A172 (cell line): ENCODE data around the gene DNM3. TPM values are rescaled to one million over a fixed set of nuclear protein-coding genes. Genes with fewer than 3 reads are reported as not detected.

ENCODE experiments used
- DNase-seq: peaks from one replicate; pipeline ENCODE4 v3.0.0-alpha.2; 2015; ENCODE audit warnings: low spot score
- total RNA-seq: library from RNA; depleted of rRNA; stranded (reverse); fragments of >200 nt; shearing (Covaris generic); gene quantifications from 2 replicates; pipeline ENCODE4 v1.2.3, GENCODE V29; 2014

Gene DNM3
- total RNA-seq, 1 experiment from 2014 or later, result 0.90 TPM

DNA sequence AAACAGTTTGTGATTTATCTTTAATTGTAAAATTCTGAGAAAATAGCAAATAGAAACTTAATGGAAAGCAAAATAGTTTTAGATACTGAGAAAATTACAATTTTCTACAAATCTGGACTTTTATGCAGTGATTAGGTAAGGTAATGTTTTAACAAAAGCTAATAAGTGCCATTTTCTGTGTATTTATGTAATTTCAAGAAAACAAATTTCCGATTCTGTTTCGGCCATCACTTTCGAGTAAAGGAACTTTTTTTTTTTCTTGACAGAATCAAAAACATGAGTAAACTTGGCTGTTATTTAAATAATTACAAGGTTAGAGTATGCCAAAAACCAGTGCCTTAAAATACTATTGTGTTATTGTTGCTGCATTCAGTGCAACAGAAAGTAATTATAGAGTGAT lies 298.8 kb downstream of the DNM3 start:
- DNase-seq, result no peak

DNA sequence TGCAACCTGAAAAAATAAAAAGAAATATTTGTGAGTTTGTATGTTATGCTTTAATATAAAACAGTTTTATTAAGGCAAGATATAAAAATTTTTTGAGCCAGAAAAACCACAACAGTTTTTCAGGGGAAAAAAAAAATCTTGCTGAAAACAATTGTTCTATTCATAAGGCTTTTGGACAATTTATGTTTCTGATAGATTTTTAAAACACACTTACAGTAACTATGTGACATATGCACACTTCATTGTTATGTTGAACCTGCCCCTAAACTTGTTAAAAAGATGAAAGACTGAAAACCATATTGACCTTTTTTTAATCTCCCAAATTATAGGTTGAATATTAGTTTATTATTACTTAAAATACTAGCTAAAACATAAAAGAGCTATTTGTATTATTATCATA lies 299.3 kb downstream of the DNM3 start:
- DNase-seq, result no peak

DNA sequence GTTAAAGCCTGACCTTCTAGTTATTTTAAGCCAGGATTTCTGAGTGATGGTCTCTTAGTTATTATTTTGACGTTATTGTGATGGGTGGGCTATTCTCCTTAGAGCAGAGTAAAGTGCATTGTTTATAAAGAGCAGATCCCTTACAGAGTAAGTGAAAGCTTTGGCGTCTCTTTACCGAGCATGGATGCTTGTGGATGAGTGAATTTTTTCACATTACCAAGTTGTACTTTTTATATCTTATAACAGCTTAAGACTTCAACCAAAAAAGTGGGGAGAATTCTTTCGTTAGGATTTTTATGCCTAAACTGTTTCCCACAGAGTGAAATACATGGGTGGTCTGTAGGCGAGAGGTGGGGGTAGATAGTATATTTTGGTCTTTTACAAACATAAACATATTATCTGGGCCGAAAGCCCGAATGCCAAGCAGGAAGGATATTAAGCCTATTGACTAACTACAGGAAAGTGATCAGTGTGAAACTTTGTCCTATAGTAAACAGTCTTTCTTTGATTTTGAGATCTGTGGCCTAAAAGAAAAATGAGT lies 300.1 kb downstream of the DNM3 start:
- peak; percentile 25 for DNase-seq

DNA sequence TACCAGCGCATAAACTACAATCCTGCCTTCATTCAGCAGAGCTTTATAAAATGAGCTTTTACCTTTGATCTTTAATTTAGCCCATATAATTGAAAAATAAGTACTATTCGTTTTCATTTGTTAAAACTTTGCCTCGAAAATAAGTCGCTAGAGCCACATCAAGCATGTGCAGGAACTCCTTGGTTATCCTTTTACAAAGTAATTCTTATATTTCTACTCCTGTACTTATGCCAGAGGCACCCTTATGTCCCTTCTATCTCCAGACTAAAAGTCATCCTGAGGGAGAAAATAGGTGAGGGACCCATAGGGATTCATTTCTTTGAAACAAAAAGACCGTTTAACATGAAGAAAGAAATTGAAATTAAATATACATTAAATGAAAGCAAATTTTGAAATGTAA lies 301.0 kb downstream of the DNM3 start:
- no peak for DNase-seq

DNA sequence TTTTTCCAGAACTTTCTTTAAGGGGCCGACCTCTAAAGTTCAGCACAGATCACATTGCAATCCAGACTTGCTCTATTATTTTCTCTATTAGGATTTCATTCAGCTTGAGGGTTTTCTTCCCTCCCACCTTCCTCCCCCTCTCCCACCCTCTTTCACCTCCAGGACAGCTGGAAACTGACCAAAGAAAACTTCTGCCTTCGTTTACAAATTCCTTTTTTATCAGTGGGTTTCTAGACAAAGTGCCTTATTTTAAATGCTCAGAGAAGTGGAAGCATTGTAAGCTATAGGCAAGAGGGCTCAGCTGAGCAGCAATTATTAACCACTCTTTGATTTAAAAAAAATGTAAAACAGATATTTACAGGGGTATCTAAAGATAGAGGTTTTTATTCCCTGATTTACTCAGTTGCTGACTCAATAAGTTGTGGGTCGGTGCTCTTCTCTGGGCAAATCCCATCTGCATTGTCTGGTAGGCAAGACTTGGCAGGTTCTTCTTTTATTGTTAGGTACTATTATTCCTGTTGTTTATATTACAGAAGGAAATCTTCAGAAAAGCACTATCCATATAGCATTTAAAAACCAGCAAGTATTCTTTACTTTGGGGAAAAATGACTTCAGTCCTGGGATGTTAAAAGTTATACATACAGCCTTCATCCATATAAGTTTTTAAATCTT lies 302.2 kb downstream of the DNM3 start:
- peak; percentile 27 for DNase-seq

DNA sequence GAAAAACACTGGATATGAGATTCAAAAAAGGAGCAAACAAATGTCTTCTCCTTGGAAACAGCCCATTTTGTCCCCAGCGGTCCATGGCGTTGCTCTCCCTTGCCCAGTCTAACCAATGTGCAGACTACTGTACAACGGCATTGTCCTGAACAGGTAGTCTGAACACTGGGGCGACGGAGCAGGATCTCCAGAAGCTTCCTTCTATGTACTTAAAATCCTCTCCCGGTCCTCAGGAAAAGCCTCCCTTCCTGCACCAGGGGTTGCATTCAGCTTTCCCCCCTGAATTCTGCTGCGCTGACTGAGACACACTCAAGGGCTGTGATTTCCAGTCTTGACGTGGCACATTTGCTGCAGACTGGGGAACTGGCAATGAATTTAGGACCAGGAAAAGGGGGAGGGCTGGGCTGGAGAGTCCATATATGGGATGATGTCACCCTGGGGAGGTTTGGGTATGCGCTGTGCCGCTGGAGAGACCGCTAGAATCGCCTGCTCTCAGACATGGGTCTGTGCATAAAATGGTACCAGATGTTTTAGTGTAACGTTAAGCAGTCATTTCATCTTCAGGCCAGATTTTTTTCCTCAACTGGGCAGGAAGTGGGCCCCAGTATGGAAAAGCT lies 303.3 kb downstream of the DNM3 start:
- DNase-seq, result peak; percentile 70

DNA sequence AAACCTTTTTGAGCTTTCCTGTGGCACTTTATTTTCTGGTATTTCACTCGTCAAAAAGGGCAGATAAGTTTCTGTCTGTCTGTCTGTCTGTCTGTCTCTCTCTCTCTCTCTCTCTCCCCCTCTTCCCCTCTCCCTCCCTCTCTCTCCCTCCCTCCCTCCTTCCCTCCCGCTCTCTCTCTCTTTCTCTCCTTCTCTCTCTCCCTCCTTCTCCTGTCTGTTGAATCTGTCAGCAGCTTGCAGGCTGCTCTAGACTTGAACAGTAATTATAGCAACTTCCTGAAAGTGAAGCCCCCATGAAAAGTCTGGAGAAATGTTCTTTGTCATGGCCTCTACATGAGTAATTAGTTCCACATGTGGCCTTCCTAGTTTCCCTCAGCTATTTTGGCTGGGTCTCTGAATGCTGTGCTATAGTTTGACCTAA lies 303.9 kb downstream of the DNM3 start:
- DNase-seq, result peak; percentile 35

DNA sequence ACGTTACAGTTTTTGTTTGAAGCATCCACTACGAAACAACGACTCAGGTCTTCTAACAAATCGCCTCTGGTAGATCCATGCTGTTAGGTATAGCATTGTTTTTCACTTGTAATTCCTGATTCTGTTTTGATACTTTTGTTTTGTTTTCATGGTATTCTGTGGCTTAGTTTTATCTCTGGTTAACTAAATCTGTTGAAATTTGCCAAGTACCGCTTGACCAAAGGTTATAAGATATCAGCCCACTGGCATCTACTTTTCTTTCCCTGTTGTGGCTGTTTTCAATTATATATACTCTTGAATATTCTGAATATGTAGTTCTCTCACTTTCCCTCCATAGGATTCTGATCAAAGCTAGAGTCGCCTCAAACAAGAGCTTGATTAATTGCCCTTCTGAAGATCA lies 304.4 kb downstream of the DNM3 start:
- no peak for DNase-seq

DNA sequence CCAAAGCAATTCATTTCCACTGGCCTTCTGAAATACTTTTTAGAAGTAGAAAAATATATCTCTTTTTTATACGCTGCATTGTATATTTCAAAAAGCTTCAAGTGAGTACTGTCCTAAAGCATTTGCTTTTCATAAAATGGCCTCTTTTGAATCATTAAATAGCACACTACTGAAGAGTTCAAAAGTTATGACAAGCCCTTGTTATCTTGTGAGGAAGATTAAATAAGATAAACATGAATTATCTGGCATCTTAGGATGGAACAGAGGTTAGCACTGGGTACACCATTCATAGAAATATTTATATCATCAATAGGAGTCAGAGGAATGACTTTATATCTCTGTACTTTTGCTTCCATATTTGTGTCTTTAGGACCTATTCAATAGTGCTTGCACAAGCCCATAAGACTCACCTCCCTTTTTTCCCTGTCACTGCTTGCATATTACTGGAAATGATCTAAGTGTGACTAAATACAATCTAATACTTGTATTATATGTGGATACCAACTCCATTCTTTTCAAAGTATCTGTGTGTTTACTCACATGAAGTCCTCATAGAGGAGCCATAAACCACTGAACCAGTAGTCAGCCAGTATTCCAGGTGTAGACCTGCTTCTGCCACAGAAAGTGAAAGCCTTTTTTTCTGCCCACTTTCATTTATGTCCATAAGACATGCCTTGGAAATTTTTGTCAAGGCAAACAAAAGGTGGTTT lies 305.0 kb downstream of the DNM3 start:
- DNase-seq, result no peak

DNA sequence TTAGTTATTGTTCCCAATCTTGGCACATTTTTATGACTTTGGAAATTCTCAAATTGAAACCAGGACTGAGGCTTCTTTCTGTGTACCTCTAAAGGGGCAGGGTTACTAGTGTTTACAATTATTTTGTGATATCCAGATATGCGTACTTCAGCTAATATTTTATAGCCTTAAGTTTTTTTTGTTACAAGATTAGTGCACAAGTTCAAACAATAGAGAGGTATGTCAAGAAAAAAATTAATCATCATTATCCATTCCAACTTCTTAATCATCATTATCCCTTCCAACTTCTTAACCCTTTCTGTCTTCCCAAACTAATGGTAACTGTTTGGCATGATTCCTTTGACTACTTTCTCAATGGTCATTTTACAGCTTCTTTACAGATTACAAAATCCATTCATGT lies 306.2 kb downstream of the DNM3 start:
- no peak for DNase-seq

DNA sequence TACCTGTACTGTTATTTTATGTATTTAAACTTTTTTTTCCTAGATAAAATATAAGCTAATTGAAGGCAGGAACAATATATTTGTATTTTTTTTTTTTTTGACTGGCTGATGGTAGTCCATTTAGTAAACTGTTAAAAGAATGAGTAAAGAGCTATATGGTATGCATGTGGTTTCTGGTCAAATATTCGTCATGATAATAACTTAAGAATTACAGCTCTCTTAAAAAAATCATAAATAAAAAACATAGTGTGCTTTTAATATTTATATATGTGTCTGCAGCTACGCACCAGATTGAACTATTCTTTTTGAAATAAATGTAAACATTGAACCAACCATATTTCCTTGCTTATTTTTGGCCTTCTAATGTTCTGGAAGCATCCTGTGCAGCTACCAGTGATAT lies 306.9 kb downstream of the DNM3 start:
- DNase-seq, result no peak

DNA sequence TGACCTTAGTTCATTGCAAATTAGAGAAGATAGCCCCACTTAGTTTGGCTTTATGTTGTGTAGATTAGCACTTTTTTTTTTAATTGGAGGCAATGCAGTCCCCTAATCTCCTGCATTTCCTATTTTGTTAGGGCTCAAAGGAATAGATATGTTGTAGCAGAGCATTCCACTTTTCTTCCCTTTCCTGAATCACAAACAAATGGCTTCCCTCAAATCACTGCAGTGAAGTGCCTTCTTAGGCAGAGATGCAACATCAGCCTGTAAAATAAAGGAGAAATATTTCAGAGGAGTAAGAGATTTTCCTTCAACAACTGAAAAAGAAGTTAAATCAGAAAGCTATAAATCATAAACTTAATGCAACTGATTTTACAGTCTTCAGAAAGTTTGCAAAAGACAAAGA lies 307.4 kb downstream of the DNM3 start:
- no peak for DNase-seq

DNA sequence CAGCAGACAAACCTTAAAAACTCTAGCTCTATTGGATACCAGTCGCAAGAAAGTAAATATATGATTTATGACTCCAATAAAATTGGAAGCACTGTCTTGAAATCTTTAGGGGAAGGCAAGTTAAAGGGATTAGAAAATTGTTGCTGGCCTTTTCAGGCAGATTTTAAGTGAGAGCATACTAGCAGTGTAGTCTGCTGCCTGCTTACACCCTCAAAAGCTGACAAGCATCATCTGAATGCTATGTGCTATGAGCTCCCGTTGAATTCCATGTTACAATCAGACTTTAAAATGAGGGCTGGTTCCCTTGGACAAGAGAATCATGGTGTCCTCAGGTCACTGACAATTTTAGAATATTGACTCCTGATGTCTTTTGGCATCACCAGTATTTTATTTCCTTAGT lies 308.0 kb downstream of the DNM3 start:
- DNase-seq, result no peak

DNA sequence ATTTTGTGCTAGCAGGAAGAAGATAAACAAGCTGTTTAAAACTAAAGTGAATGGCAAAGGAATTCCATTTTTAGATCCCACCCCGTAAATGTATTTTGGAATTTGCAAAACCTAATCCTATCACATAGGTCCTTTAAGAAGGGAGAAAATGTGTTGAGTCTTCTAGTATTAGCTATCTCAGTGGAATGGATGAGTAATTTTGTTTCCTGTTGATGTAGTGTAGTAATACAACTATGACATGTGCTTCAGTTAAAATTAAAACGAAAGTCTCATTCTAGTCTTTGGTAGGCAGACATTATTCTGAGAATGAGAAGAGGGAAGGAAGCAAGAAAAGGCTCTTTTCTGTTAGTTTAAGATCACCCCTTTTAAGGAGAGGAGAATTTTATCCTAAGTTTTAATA lies 313.3 kb downstream of the DNM3 start:
- DNase-seq, result peak; percentile 84

DNA sequence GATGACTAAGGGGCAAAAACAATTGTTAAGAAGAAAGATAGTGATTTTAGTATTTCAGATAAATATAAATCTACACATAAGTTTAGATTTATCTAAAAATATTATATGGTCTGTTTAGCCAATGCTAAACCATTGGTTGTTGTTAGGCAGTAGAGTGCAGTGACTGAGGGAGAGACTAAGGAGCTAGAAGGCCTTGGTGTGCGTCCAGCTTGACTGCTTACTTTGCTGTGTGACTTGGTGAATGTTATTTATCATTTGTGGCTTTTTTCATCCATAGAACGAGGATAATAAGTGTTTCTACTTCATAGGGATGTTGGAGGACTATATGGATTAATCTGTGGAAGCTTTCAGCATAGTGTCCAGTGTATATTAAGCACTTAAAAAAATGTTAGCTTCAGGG lies 314.5 kb downstream of the DNM3 start:
- no peak for DNase-seq

DNA sequence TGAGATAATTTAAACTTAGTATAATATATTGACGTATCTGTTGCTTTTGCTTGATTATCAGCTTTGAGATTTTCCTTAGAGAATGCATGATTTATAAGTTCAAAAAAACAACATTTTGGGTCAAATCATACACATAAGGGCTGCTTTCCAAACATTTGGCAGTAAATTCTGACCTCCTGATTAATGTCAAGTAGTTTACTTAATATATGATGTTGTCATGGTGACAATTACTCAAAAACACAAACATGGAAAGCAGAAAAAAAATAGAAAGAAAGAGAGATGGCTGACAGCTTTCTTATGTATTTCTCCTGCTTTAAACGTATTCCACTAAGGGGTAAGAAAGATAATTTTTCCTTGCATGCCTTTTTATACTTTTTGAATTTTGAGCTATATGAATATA lies 320.9 kb downstream of the DNM3 start:
- DNase-seq, result no peak

DNA sequence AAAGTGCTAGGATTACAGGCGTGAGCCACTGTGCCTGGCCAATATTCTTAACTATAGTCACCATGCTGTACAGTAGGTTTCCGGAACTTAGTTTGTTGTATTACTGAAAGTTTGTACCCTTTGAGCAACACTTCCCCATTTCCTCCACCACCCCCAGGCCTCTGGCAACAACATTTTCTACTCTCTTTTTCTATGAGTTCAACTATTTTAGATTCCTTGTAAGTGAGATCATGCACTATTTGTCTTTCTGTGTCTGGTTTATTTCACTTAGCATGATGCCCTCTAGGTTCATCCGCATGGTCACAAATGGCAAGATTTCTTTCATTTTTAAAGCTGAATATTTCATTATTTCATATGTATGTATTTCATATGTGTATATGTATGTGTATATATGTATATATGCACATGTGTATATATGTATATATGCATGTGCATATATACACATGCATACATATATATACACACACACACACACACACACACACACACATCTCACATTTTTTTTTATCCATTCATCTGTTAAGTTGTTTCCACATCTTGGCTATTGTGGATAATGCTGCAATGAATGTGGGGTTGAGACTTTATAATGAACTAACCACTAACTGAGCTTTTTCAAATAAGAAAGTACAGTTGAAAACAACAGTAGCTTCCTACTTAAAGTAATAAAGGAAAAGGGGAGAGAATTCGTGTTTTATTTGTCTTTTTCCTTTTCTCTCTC lies 322.4 kb downstream of the DNM3 start:
- DNase-seq, result peak; percentile 30

DNA sequence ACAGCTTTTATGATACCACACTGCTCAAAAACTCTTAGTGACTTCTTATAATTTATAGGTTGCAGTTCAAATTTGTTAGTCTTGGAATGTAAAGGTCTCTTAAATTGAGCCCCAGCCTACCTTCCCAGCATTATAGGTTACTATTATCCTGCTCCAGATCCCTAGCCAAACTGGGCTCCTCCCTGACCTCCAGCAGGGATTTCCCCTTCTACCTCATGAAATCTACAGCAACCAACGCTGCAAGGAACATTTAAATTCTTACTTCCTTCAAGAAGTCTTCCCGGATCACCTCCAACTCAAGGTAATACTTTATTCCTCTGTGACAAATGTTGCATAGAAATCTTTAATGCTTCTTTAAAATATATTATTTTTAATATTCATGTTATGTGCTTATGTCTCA lies 324.1 kb downstream of the DNM3 start:
- DNase-seq, result no peak

DNA sequence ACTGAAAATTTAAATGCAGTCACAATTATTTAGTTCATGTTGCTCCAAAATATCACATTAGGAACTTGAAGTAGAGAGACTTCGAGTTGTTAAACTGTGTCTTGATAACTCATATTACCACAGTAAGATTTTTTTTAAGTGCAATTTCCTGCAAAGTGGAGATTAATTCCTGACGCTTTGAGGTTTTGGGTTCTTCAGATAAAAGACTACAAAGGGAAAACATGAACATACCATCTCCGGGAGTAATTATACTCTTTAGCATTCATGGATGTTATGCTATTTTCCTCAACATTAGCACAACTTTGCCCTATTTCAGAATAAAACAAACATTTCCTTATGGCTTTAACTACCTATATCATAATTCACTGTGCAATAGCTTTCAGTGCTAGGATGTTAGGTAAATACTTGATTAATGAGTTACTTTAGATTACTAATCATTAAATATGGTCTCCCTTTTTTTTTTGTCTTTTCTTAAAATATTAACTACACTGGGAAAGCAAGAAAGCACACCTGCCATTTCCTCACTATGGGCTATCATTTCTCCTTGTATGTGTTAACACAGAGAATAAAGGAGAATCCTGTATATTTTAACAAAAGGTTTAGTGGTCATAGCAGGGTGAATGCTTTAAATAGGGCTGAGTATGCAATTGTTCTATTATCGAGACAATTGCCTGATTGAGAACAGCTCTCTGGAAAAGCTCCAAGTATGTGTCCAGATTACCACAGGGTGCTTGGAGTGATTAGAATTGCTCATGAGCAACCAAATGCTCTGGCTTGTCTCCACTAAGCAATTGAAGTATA lies 326.7 kb downstream of the DNM3 start:
- peak; percentile 57 for DNase-seq

DNA sequence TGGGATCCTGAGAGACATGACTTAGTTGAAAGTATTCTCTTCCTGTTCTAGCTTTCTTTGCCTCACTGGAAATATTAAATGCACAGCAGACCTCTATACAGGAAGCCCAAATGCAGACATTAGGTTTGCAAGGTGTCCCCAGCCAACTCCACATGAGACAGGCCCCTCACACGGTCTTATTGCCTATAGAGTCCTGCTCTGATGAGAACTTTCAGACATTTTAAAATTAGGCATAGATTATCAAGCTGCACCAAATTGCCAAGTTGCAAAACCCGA lies 327.2 kb downstream of the DNM3 start:
- DNase-seq, result no peak

DNA sequence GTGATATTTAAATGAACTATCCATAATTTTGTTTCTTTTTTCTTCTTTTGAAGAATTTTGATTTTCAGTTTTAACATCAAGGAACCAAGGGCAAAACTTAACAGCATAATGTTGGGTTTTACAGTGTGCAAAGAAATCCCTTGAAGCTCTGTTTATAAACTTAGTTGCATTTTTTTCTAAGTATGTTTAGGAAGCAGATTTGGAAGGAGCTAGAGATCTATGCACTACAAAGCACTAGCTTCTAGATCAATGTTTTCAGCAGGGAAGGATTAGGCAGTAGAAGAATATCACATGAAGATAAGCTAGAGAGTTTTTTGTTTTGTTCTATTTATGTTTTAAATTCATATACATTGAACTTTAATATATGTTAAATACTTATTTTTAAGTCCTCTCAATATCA lies 328.5 kb downstream of the DNM3 start:
- DNase-seq, result no peak

DNA sequence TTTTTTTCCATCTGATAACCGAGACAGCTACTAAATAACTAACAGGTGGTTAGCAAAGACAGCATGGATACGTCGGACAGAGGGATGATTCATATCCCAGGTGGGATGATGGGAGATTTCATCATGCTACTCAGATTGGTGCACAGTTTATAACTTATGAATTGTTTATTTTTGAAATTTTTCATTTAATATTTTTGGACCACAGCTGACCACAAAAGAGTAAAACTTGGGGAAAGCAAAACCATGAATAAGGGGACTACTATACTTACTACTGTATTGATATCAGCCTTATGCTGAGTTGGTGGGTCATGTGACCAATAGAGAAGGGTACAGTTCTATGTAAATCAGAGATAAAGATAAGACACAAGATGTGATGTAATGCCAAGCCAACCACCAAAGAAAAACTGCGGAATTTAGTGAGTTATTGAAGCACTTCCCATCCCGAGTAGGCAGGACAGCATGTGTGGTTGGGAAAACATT lies 331.1 kb downstream of the DNM3 start:
- DNase-seq, result peak; percentile 39
